GM23338 (cell line): Measurements from ENCODE around the gene SRF. TPM values are rescaled to one million over a fixed set of nuclear protein-coding genes. Genes with fewer than 3 reads are reported as not detected.

ENCODE experiments used
- ATAC-seq: fragments of 200-7000 bp; cut with Tn5 transposase; 3 replicates; pipeline ENCODE4 v1.9.1; 2020
- DNase-seq: peaks from one replicate; pipeline ENCODE4 v3.0.0-alpha.2; 2015; ENCODE audit warnings: low spot score
- H2AFZ ChIP-seq: fragments of 200-600 bp; sonication (generic); 2 replicates; pipeline ENCODE4 v1.8.0; 2016; ENCODE audit warnings: antibody characterized with exemption, mild to moderate bottlenecking, moderate library complexity
- H3F3A ChIP-seq: fragments of 200-600 bp; sonication (generic); replicated peaks from 2 replicates; pipeline ENCODE4 v1.8.0; 2017; ENCODE audit warnings: antibody characterized with exemption, mixed run types, low read depth
- H3K27ac ChIP-seq: fragments of 200-600 bp; sonication (generic); 2 replicates; pipeline ENCODE4 v1.6.1; 2016; ENCODE audit warnings: low read depth
- H3K27me3 ChIP-seq: fragments of 200-600 bp; sonication (generic); 2 replicates; pipeline ENCODE4 v1.8.0; 2016; ENCODE audit warnings: mild to moderate bottlenecking, mixed run types, moderate library complexity; ENCODE audit not compliant: insufficient read depth
- H3K36me3 ChIP-seq: fragments of 200-600 bp; sonication (generic); 2 replicates; pipeline ENCODE4 v1.8.0; 2016; ENCODE audit warnings: mild to moderate bottlenecking; ENCODE audit not compliant: insufficient read depth
- H3K4me1 ChIP-seq: fragments of 200-600 bp; sonication (generic); 2 replicates; pipeline ENCODE4 v1.8.0; 2016; ENCODE audit warnings: mild to moderate bottlenecking, moderate library complexity; ENCODE audit not compliant: insufficient read depth
- H3K4me2 ChIP-seq: fragments of 200-600 bp; sonication (generic); 2 replicates; pipeline ENCODE4 v1.7.1; 2017; ENCODE audit warnings: mixed run types
- H3K4me3 ChIP-seq: fragments of 200-600 bp; sonication (generic); 2 replicates; pipeline ENCODE4 v1.6.1; 2016; ENCODE audit warnings: mixed run types
- H3K79me2 ChIP-seq: fragments of 200-600 bp; sonication (generic); replicated peaks from 2 replicates; pipeline ENCODE4 v1.8.0; 2017; ENCODE audit warnings: mild to moderate bottlenecking; ENCODE audit not compliant: insufficient read depth
- H3K9me2 ChIP-seq: fragments of 200-600 bp; sonication (generic); 2 replicates; pipeline ENCODE4 v1.8.0; 2017; ENCODE audit not compliant: insufficient read depth
- H4K20me1 ChIP-seq: fragments of 200-600 bp; sonication (generic); replicated peaks from 2 replicates; pipeline ENCODE4 v1.8.0; 2017; ENCODE audit warnings: mild to moderate bottlenecking; ENCODE audit not compliant: insufficient read depth
- H3K27ac Mint-ChIP-seq: 2 replicates; pipeline ENCODE4 v1.8.0; 2020; ENCODE audit warnings: inconsistent platforms, mild to moderate bottlenecking, moderate library complexity, mixed read lengths
- H3K27me3 Mint-ChIP-seq: 3 replicates; pipeline ENCODE4 v1.8.0; 2022; ENCODE audit warnings: low read depth, mild to moderate bottlenecking, moderate library complexity, mixed read lengths, inconsistent platforms; ENCODE audit not compliant: insufficient read depth, poor library complexity
- H3K36me3 Mint-ChIP-seq: 3 replicates; pipeline ENCODE4 v1.8.0; 2021; ENCODE audit warnings: low read depth, mild to moderate bottlenecking, inconsistent platforms, moderate library complexity, mixed read lengths
- H3K4me1 Mint-ChIP-seq: 3 replicates; pipeline ENCODE4 v1.8.0; 2020; ENCODE audit warnings: mild to moderate bottlenecking, inconsistent platforms, mixed read lengths
- H3K4me3 Mint-ChIP-seq: 3 replicates; pipeline ENCODE4 v1.8.0; 2021; ENCODE audit warnings: moderate library complexity, mild to moderate bottlenecking, inconsistent platforms, mixed read lengths
- H3K9me3 Mint-ChIP-seq: 3 replicates; pipeline ENCODE4 v1.8.0; 2020; ENCODE audit warnings: moderate library complexity, mild to moderate bottlenecking, inconsistent platforms, mixed read lengths
- CREB1 ChIP-seq: fragments of 250-450 bp; sonication (Bioruptor Pico); IDR thresholded peaks from 2 replicates; pipeline ENCODE4 v1.5.0; 2020; ENCODE audit warnings: low read depth, mild to moderate bottlenecking, moderate library complexity
- EZH2 ChIP-seq: fragments of 200-600 bp; sonication (generic); IDR thresholded peaks from one replicate; pipeline ENCODE4 v1.8.0; 2017; ENCODE audit warnings: antibody characterized with exemption, mild to moderate bottlenecking, low read depth; ENCODE audit not compliant: unreplicated experiment
- JUNB ChIP-seq: IDR thresholded peaks from one replicate; pipeline ENCODE4 v1.6.1; 2016; ENCODE audit warnings: antibody characterized with exemption; ENCODE audit not compliant: unreplicated experiment
- POLR2AphosphoS5 ChIP-seq: IDR thresholded peaks from 2 replicates; pipeline ENCODE4 v1.6.1; 2016; ENCODE audit warnings: antibody characterized with exemption, low read depth
- STAT1 ChIP-seq: IDR thresholded peaks from one replicate; pipeline ENCODE4 v1.6.1; 2016; ENCODE audit warnings: antibody characterized with exemption; ENCODE audit not compliant: unreplicated experiment
- ZNF331 ChIP-seq: fragments of 250-450 bp; sonication (Bioruptor Pico); IDR thresholded peaks from 2 replicates; pipeline ENCODE4 v1.5.0; 2020; ENCODE audit warnings: low read depth, mild to moderate bottlenecking, moderate library complexity
- ZNF462 ChIP-seq: fragments of 250-450 bp; sonication (Bioruptor Pico); IDR thresholded peaks from 2 replicates; pipeline ENCODE4 v1.5.0; 2020; ENCODE audit warnings: mild to moderate bottlenecking, moderate library complexity
- polyA plus RNA-seq: library from polyadenylated mRNA; unstranded; fragments of >200 nt; fragmentation: Nextera tagmentation; extraction: Ambion mirVana; gene quantifications from 2 replicates; pipeline ENCODE4 v1.2.1, GENCODE V29; 2016
- total RNA-seq: library from RNA; depleted of rRNA; stranded (reverse); fragments of >200 nt; shearing (Covaris generic); gene quantifications from 2 replicates; pipeline ENCODE4 v1.2.3, GENCODE V29; 2014
- TF ChIP-seq, protein P1 (sequence below): IDR thresholded peaks from 2 replicates; pipeline ENCODE4 v1.6.1; 2016; ENCODE audit warnings: antibody characterized with exemption
- TF ChIP-seq, protein P2 (sequence below), 2 experiments: fragments of 200-600 bp in 1 of 2; sonication (generic) in 1 of 2; conservative IDR thresholded peaks; 2 replicates each; pipeline versions ENCODE4 v1.5.1 to v1.6.1; 2016 to 2017; ENCODE audit warnings: antibody characterized with exemption in 2 of 2, low read depth in 2 of 2, mild to moderate bottlenecking in 2 of 2, moderate library complexity in 1 of 2
- TF ChIP-seq, protein P3 (sequence below): IDR thresholded peaks from one replicate; pipeline ENCODE4 v1.6.1; 2018; ENCODE audit warnings: antibody characterized with exemption; ENCODE audit not compliant: unreplicated experiment

SRF gene
- total and polyA plus RNA-seq, 2 experiments from 2014 or later: 9.9 to 54.9 TPM

- TF ChIP-seq, protein P1, sequence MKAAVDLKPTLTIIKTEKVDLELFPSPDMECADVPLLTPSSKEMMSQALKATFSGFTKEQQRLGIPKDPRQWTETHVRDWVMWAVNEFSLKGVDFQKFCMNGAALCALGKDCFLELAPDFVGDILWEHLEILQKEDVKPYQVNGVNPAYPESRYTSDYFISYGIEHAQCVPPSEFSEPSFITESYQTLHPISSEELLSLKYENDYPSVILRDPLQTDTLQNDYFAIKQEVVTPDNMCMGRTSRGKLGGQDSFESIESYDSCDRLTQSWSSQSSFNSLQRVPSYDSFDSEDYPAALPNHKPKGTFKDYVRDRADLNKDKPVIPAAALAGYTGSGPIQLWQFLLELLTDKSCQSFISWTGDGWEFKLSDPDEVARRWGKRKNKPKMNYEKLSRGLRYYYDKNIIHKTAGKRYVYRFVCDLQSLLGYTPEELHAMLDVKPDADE: no peak
Measured at GRCh38 chr6:43125555-43125954, 45.5 kb upstream of the SRF start (continued).

DNA sequence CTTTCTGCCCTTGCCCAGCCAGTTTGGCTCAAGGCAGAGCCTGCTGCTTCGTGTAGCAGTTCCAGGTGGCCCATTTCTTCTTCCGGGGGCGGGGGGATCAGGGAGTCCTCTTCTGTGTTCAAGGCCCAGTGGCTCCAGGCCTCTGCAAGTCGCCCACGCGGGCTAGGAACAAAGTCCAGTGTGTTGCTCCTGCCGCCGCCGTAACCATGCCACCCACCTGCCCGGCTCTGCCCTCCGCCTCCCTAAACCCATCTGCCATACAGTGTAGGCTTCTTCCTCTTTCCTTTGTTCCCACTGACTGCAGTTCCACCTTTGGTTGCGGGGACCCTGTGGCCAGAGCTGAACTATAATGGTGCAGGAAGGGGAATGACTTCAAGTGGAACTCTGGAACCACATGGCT, 43.9 kb upstream of the SRF start:
- Mint-ChIP-seq H3K4me1 (peaks cover 39% of the 10 kb centered on the region), H3K9me3 (no peaks in the 10 kb centered on the region; the same call in 2 of the 3 replicates), H3K4me3 (no peak overlapping the region), H3K27ac (no peak overlapping the region), H3K27me3 (peaks cover 26% of the 10 kb centered on the region), H3K36me3 (peaks cover 13% of the 10 kb centered on the region)
- ATAC-seq (no peak), DNase-seq (no peak)
- Histone ChIP-seq H3K79me2 (peaks cover 58% of the 10 kb centered on the region), H4K20me1 (peaks cover 6% of the 10 kb centered on the region; the same call in 1 of the 2 replicates), H3K27ac (no peak overlapping the region), H3K9me2 (no peaks in the 10 kb centered on the region), H2AFZ (no peak overlapping the region), H3K36me3 (no peaks in the 10 kb centered on the region), H3K4me1 (peaks cover 10% of the 10 kb centered on the region), H3K4me3 (no peak overlapping the region), H3K4me2 (no peak overlapping the region), H3F3A (no peaks in the 10 kb centered on the region), H3K27me3 (no peaks in the 10 kb centered on the region)
- TF ChIP-seq, protein P1: no peak
- TF ChIP-seq CREB1 (no peak), EZH2 (no peak), STAT1 (no peak), JUNB (no peak), ZNF462 (CRISPR knock-in tag) (no peak), ZNF331 (CRISPR knock-in tag) (no peak), POLR2AphosphoS5 (no peak)
- TF ChIP-seq, protein P2, sequence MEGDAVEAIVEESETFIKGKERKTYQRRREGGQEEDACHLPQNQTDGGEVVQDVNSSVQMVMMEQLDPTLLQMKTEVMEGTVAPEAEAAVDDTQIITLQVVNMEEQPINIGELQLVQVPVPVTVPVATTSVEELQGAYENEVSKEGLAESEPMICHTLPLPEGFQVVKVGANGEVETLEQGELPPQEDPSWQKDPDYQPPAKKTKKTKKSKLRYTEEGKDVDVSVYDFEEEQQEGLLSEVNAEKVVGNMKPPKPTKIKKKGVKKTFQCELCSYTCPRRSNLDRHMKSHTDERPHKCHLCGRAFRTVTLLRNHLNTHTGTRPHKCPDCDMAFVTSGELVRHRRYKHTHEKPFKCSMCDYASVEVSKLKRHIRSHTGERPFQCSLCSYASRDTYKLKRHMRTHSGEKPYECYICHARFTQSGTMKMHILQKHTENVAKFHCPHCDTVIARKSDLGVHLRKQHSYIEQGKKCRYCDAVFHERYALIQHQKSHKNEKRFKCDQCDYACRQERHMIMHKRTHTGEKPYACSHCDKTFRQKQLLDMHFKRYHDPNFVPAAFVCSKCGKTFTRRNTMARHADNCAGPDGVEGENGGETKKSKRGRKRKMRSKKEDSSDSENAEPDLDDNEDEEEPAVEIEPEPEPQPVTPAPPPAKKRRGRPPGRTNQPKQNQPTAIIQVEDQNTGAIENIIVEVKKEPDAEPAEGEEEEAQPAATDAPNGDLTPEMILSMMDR (conservative IDR thresholded peaks at IDR 0.05; ENCODE audit: low read depth in 2 of 2): no peak
- TF ChIP-seq, protein P3, sequence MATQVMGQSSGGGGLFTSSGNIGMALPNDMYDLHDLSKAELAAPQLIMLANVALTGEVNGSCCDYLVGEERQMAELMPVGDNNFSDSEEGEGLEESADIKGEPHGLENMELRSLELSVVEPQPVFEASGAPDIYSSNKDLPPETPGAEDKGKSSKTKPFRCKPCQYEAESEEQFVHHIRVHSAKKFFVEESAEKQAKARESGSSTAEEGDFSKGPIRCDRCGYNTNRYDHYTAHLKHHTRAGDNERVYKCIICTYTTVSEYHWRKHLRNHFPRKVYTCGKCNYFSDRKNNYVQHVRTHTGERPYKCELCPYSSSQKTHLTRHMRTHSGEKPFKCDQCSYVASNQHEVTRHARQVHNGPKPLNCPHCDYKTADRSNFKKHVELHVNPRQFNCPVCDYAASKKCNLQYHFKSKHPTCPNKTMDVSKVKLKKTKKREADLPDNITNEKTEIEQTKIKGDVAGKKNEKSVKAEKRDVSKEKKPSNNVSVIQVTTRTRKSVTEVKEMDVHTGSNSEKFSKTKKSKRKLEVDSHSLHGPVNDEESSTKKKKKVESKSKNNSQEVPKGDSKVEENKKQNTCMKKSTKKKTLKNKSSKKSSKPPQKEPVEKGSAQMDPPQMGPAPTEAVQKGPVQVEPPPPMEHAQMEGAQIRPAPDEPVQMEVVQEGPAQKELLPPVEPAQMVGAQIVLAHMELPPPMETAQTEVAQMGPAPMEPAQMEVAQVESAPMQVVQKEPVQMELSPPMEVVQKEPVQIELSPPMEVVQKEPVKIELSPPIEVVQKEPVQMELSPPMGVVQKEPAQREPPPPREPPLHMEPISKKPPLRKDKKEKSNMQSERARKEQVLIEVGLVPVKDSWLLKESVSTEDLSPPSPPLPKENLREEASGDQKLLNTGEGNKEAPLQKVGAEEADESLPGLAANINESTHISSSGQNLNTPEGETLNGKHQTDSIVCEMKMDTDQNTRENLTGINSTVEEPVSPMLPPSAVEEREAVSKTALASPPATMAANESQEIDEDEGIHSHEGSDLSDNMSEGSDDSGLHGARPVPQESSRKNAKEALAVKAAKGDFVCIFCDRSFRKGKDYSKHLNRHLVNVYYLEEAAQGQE: no peak
